ENCODE results near the gene DDX39B. TPM values are rescaled to one million over a fixed set of nuclear protein-coding genes. Genes with fewer than 3 reads are reported as not detected.

DDX39B gene
- total and polyA plus RNA-seq, 9 of the 15 experiments (the other 6 are each of a cell fraction or from before 2014, with no cell fraction given) = 479 to 869 (median 592) TPM

DNA sequence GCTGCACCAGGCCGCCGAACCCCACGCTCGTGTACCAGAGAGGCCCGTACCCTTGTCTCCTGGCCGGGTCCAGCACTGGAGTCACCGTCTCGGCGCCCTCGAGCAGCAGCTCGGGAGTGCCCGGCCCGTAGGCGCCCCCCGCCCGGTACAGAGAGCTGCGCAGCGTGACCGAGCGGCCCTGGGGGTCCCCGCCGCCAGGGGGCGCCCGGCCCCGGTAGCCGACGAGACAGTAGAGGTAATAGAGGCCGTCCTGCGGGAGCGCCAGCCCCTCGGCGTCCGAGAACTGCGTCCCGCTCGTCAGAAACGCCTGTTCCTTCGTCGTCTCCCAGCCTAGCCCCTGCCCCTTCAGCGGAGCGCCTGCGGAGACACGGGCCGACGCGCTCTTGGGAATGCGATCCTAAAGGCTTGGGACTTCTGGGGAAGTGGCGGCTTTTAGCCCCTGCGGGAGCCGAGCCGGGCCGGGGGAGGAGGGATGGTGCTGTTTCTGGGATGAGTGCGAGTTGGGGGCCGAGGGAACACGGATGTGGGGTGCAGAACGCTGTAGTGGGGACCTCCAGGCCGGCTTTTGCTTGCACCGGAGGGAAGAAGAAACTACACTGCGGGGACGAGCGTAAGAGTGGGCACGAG is 39.1 kb upstream of the DDX39B start (continued):
- no peak for TF ChIP-seq STAG1 (CRISPR knock-in tag; IDR thresholded peaks at IDR 0.05; ENCODE audit: borderline replicate concordance)
- peak; percentile 97 for TF ChIP-seq RB1 (IDR thresholded peaks at IDR 0.05; ENCODE audit: low read depth)
- no peak for TF ChIP-seq BCL6 (CRISPR knock-in tag; IDR thresholded peaks at IDR 0.05)
- TF ChIP-seq ZNF133 (CRISPR knock-in tag; IDR thresholded peaks at IDR 0.05) = no peak
- TF ChIP-seq NCOA6 (IDR thresholded peaks at IDR 0.05) = peak; percentile 39; the same call in 1 of the 2 replicates
- peak; percentile 69; the same call in 1 of the 2 replicates for TF ChIP-seq PHF21A (IDR thresholded peaks at IDR 0.05; ENCODE audit: borderline replicate concordance, low read depth)
- peak; percentile 76 for TF ChIP-seq RBBP5 (IDR thresholded peaks at IDR 0.05; ENCODE audit: borderline replicate concordance, insufficient read depth, low read length, poor library complexity, severe bottlenecking)
- peak; percentile 63; the same call in 1 of the 2 replicates for TF ChIP-seq SOX6 (IDR thresholded peaks at IDR 0.05)

DNA sequence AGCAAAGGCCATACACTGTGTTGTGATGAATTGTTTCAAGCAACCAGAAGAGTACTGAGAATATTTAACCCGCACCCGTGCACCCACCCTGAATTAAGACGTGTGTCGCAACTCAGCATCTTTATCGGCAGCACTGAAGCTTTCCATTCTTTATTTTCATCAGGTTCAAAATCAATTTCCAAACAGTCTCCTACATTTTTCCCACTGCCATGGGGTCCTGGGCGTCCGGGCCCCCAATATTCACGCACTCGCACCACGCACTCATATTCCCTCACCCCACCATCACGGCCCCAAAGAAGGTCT is 38.6 kb upstream of the DDX39B start:
- WGBS (ENCODE audit: insufficient coverage, low coverage, missing lambda C conversion rate) = 32% methylated on average over 11 of the region's 11 CpGs
- peak overlapping the region; percentile 62 for H3K4me3 ChIP-seq
- intact Hi-C loops (cut with micrococcal nuclease) = loop anchor here (1.0 to 10.0 kb wide), 3 partner anchors 18 to 386 kb away; partner anchors contain the start of genes ATP6V1G2 and NFKBIL1
- ATAC-seq (no peak), FAIRE-seq (no peak), DNase-seq (ENCODE audit: extremely low read depth in 1 of 4, low spot score in 3 of 4) (no peak)
- H3K4me2 ChIP-seq (ENCODE audit: insufficient read depth, low read length) = peak overlapping the region; percentile 91
- POLR2A ChIA-PET = interaction anchor here (0.6 to 3.3 kb wide), 13 partner anchors 9 to 1988 kb away, joined by 3 to 20 read pairs (median 5); partner anchors contain the start of genes DDX39B and MICB
- H3K9me1 ChIP-seq (ENCODE audit: control insufficient read depth, insufficient read depth, low read length) = no peaks in the 10 kb centered on the region
- CTCF ChIA-PET (ENCODE audit: low intra/inter-chr PET ratio) = interaction anchor here (1.3 kb wide), 1 partner anchor 33 kb away, joined by 4 read pairs; the partner anchor contains the start of gene NFKBIL1
- no peaks in the 10 kb centered on the region for H4K20me1 ChIP-seq (replicated peaks; ENCODE audit: control insufficient read depth, insufficient read depth, low read length)
- H3K4me1 ChIP-seq (replicated peaks in 1 of 2; ENCODE audit: control insufficient read depth in 2 of 2, insufficient read depth in 2 of 2, low read length in 2 of 2) = peaks cover 0 to 28% of the 10 kb centered on the region in 2 experiments; a peak in 3 of 5 replicates
- no peak overlapping the region for H3K27ac ChIP-seq (ENCODE audit: extremely low read depth, low read depth, low read length)
- no peaks in the 10 kb centered on the region for H3K9me3 ChIP-seq (replicated peaks; ENCODE audit: control insufficient read depth, insufficient read depth, low read depth, low read length)
- peak overlapping the region; percentile 75 to 97; a peak in 3 of 4 replicates for H3K9ac ChIP-seq (ENCODE audit: insufficient read depth in 1 of 2, low read depth in 2 of 2, low read length in 2 of 2)
- H3K36me3 ChIP-seq (ENCODE audit: control insufficient read depth, insufficient read depth, low read length) = no peaks in the 10 kb centered on the region
- TF ChIP-seq TAF9B (IDR thresholded peaks at IDR 0.05; ENCODE audit: partially characterized antibody) = no peak
- no peak for TF ChIP-seq ZSCAN29 (IDR thresholded peaks at IDR 0.05)
- TF ChIP-seq CEBPB (tag; IDR thresholded peaks at IDR 0.05) = peak; percentile 88
- TF ChIP-seq SMAD4 (CRISPR knock-in tag; conservative IDR thresholded peaks at IDR 0.05) = no peak
- no peak for TF ChIP-seq CEBPG (CRISPR knock-in tag; IDR thresholded peaks at IDR 0.05)
- 0 out of 4 replicates have a peak, but pooled peaks have one; percentile 17 to 37 for TF ChIP-seq CEBPG (tag; conservative IDR thresholded peaks at IDR 0.05 in 1 of 2, IDR thresholded peaks at IDR 0.05 in 1 of 2)
- no peak for TF ChIP-seq ZNF717 (CRISPR knock-in tag; IDR thresholded peaks at IDR 0.05)
- TF ChIP-seq ERF (CRISPR knock-in tag; IDR thresholded peaks at IDR 0.05) = no peak
- TF ChIP-seq ZNF830 (CRISPR knock-in tag; IDR thresholded peaks at IDR 0.05) = 0 out of 2 replicates have a peak, but pooled peaks have one; percentile 37
- no peak for TF ChIP-seq XRCC3 (IDR thresholded peaks at IDR 0.05)
- no peak for TF ChIP-seq ZZZ3 (IDR thresholded peaks at IDR 0.05)
- peak; percentile 15; the same call in 1 of the 2 replicates for TF ChIP-seq ZNF316 (IDR thresholded peaks at IDR 0.05)
- TF ChIP-seq PTBP1 (IDR thresholded peaks at IDR 0.05; ENCODE audit: low read depth, low read length) = no peak
- TF ChIP-seq RBM17 (IDR thresholded peaks at IDR 0.05; ENCODE audit: borderline replicate concordance, low read depth, low read length) = no peak
- H2AFZ ChIP-seq (ENCODE audit: low read depth, low read length) = peak overlapping the region; percentile 97
- BruUV-seq (replicated peaks) = TSS peak; percentile 46
- in situ Hi-C loops (cut with MboI) = no loop called here
- H3K27me3 ChIP-seq (ENCODE audit: control insufficient read depth in 2 of 2, insufficient read depth in 2 of 2, low read length in 2 of 2) = no peaks in the 10 kb centered on the region
- no peaks in the 10 kb centered on the region for H3K79me2 ChIP-seq (ENCODE audit: control insufficient read depth, insufficient read depth, low read length)
